Activated T-cell treated with anti-CD3 and anti-CD28 coated beads, Interleukin-2, amount 50 U/mL, for 24 hours (primary cell): ENCODE measurements around the gene LHPP.
A peak's percentile ranks its signal among the peaks of the same experiment; 100 is the strongest.

Source experiments
- DNase-seq: peaks from one replicate; pipeline ENCODE4 v3.0.0-alpha.2; 2020
- H3K27ac Mint-ChIP-seq: 2 replicates; pipeline ENCODE4 v1.8.0; 2020; ENCODE audit warnings: mild to moderate bottlenecking, mixed read lengths
- H3K27me3 Mint-ChIP-seq: 2 replicates; pipeline ENCODE4 v1.8.0; 2020; ENCODE audit warnings: mixed read lengths
- H3K36me3 Mint-ChIP-seq: 2 replicates; pipeline ENCODE4 v1.8.0; 2020; ENCODE audit warnings: low read depth, mixed read lengths
- H3K4me1 Mint-ChIP-seq: 2 replicates; pipeline ENCODE4 v1.8.0; 2020; ENCODE audit warnings: low read depth, mixed read lengths
- H3K4me3 Mint-ChIP-seq: 2 replicates; pipeline ENCODE4 v1.8.0; 2020; ENCODE audit warnings: mild to moderate bottlenecking, moderate library complexity, mixed read lengths
- H3K9me3 Mint-ChIP-seq: 2 replicates; pipeline ENCODE4 v1.8.0; 2020; ENCODE audit warnings: mixed read lengths

The LHPP gene

DNA sequence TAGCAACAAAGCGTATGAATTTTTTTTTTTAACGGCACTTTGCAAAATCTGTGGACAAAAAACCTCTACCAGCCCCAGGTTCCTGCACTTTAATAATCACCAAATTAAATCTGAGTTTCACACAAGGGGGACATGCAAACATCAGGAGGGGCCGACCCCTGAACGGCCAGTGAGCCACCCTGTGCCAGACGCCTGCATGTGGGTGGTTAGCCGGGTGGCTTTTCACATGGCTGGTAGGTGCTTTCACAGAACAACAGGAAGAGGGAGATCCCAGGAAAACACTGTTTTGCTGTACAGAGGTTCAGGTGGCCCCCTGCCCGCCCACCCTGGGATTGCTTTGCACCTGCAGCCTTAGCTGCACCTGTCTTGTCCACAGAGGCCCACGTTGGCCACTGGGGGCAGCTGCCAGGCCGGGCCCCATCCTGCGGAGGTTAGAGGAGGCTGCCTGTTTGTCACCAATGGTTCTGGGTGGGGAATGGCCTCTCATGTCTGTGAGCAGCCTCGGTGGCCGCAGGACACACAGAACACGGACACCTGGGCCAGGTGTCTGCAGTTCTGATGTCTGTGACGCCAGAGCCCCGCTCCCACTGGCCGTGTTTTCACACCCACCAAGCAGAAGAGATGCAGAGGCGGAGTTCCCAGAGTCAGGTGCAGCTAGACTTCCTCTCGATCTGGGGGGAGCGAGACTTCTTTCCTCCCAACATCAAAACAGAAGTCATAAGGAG, 174.8 kb downstream of the LHPP start:
- H3K9me3 Mint-ChIP-seq = peaks cover 13% of the 10 kb centered on the region
- DNase-seq = no peak
- H3K27ac Mint-ChIP-seq = peak overlapping the region; percentile 67
- H3K27me3 Mint-ChIP-seq = no peaks in the 10 kb centered on the region
- H3K4me1 Mint-ChIP-seq = peaks cover 60% of the 10 kb centered on the region
- H3K36me3 Mint-ChIP-seq = peaks cover 16% of the 10 kb centered on the region
- H3K4me3 Mint-ChIP-seq = peak overlapping the region; percentile 36

DNA sequence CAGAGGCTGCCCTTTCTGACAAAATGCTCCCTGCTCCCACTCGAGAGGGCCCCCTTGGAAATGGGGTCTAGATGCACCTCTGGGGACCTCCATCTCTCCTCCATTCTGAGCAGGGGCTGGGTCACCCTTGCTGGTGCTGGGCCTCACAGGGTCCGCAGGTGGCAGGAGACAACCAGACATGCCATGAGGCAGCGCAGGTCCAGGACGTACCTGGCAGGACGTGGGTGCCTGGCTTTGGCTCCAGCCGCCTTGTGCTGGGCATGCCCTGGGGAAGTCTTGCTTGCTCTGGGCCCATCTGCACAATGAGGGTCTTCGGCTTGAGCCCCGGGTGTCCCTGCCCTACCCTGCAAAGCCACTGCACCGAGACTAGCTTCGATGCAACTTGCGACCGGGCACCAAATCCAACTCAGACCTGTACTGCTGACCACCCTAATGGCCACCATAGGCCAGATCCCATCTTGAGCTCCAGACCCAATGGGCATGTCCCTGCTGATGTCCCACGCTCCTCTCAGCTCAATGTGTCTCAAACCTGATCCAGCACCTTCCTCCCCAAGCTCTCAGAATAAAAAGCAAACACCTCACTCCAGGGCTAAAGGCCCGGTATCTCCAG, 175.6 kb downstream of the LHPP start:
- Mint-ChIP-seq H3K9me3 (peaks cover 13% of the 10 kb centered on the region), H3K4me3 (no peak overlapping the region)

DNA sequence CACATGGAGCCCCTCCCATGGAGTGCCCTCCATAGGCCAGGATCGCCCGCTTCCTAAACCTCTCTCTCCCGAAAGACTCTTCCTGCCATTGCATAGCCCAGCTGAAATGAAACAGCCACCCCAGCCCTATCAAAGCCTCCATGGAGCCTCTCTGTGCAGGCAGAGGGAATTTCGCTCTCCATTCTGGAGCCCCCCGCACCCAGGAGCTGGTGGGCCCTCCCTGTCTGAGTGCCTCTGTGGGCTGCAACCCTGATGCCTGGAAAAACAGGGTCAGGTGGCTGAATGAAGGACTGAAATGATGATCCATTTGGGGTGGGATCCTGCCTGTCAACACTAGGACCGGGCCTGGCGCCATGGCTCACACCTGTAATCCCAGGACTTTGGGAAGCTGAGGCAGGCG, 176.1 kb downstream of the LHPP start:
- Mint-ChIP-seq H3K4me3 (no peak overlapping the region), H3K36me3 (peaks cover 20% of the 10 kb centered on the region), H3K4me1 (peaks cover 63% of the 10 kb centered on the region), H3K9me3 (peaks cover 13% of the 10 kb centered on the region), H3K27ac (peak overlapping the region; percentile 23), H3K27me3 (no peaks in the 10 kb centered on the region)
- DNase-seq = no peak

More for the DNA sequence above, 175.6 kb downstream of the LHPP start:
- DNase-seq = no peak
- Mint-ChIP-seq H3K36me3 (peaks cover 16% of the 10 kb centered on the region), H3K4me1 (peaks cover 61% of the 10 kb centered on the region), H3K27ac (peak overlapping the region; percentile 23), H3K27me3 (no peaks in the 10 kb centered on the region)

GRCh38 chr10:124639206-124639605, 177.6 kb downstream of the LHPP start:
- no peaks in the 10 kb centered on the region for H3K27me3 Mint-ChIP-seq
- no peak overlapping the region for H3K4me3 Mint-ChIP-seq
- no peak for DNase-seq
- peaks cover 6% of the 10 kb centered on the region for H3K9me3 Mint-ChIP-seq
- peaks cover 13% of the 10 kb centered on the region for H3K36me3 Mint-ChIP-seq
- no peak overlapping the region for H3K27ac Mint-ChIP-seq
- H3K4me1 Mint-ChIP-seq = peaks cover 66% of the 10 kb centered on the region

GRCh38 chr10:124639646-124640045, 178.0 kb downstream of the LHPP start:
- Mint-ChIP-seq H3K4me1 (peaks cover 70% of the 10 kb centered on the region), H3K36me3 (peaks cover 9% of the 10 kb centered on the region), H3K27me3 (no peaks in the 10 kb centered on the region), H3K4me3 (no peak overlapping the region), H3K9me3 (peaks cover 1% of the 10 kb centered on the region), H3K27ac (no peak overlapping the region)
- DNase-seq = no peak

DNA sequence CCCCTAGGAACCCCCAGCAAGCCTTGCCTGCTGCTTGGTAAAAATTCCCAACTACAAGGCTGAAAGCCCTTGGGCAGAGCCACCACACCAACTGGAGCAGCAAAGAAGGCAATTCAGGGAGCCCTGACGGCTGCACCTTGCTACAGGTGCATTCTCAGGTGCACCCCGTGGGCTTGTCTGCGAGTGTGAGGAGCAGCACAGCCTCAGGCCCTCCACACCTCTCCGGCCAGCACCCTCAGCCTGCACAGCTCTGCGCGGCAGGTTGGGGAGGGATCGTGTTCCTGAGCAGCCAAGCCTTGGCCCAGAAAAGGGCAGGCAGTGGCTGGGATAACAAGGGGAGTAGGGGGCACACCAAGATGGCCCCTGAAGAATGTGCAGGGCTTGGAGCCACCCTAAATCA, 178.4 kb downstream of the LHPP start:
- Mint-ChIP-seq H3K4me3 (no peak overlapping the region), H3K4me1 (peaks cover 74% of the 10 kb centered on the region), H3K9me3 (no peaks in the 10 kb centered on the region), H3K36me3 (peaks cover 8% of the 10 kb centered on the region), H3K27ac (no peak overlapping the region), H3K27me3 (no peaks in the 10 kb centered on the region)
- no peak for DNase-seq

DNA sequence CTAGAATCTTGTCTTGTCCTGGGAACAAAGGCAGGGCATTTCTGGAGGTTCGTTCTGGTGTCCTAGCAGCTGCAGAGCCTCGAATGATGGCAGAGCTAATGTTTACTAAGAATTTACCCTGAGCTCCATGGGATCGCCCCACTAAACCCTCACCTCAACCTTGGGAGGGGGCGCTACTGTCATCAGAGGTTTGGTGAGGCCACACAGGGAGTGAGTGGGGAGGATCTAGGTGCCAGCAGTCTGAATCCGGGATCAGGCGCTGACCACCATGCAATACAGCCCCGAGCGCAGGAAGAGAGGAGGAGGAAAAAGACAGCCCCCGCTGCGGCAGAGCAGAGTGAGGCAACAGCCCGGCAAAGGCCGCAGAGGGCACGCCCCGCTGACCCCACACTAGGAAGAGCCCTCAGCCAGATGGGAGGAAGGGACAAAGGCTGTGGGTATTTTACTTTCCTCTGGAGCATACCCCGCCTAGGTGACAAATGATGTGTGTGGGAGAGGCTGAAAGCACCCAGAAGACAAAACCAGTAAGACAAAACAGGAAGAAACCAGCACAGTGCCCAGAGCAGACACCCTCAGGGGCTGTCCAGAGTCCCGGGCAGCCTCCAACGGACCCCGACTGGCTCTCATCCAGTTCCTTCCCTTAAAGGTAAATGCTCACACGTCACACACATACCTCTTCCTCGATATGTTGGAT, 179.1 kb downstream of the LHPP start:
- no peaks in the 10 kb centered on the region for H3K27me3 Mint-ChIP-seq
- peaks cover 80% of the 10 kb centered on the region for H3K4me1 Mint-ChIP-seq
- H3K4me3 Mint-ChIP-seq = peak overlapping the region; percentile 15
- peak overlapping the region; percentile 89 for H3K27ac Mint-ChIP-seq
- no peaks in the 10 kb centered on the region for H3K9me3 Mint-ChIP-seq
- no peak for DNase-seq
- H3K36me3 Mint-ChIP-seq = peaks cover 5% of the 10 kb centered on the region

DNA sequence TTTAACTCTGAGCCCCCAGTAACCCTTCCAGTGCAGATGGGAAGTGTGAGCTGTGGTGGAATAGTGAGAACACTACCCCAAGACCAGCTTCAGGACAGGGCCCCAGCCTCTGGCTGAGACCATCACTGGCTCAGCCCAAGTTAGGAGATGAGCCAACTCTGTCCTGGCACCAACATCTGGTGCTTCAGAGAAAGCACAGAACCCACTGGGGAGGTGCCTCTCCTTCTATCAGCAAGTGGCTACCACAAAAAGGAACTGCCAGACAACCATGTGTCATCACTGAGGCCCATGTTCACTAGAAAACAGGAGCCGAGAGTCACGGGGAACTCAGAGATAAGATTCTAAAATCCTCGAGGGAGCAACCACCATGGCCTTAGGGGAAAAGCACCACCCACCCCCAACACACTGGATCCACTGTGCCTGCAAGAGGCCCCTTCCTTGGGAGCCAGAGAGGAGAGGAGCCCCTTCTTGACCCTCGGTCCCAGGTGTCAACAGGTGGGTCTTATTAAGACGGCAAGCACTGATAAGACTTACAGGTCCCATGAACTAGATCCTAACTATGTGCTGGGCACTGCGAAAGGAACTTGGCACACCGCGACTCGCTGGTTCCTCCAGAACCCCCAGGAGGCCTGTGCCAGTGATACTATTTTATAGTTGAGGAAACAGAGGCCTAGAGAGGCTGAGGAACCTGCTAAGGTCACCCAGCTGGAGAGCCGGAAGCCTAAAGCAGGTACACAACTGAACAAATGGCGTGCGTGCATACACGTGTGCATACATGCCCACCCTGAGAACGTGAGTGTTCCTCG, 179.9 kb downstream of the LHPP start:
- Mint-ChIP-seq H3K9me3 (no peaks in the 10 kb centered on the region), H3K4me3 (peak overlapping the region; percentile 15), H3K27ac (peak overlapping the region; percentile 89), H3K27me3 (no peaks in the 10 kb centered on the region), H3K36me3 (peaks cover 5% of the 10 kb centered on the region), H3K4me1 (peaks cover 81% of the 10 kb centered on the region)
- DNase-seq = no peak

DNA sequence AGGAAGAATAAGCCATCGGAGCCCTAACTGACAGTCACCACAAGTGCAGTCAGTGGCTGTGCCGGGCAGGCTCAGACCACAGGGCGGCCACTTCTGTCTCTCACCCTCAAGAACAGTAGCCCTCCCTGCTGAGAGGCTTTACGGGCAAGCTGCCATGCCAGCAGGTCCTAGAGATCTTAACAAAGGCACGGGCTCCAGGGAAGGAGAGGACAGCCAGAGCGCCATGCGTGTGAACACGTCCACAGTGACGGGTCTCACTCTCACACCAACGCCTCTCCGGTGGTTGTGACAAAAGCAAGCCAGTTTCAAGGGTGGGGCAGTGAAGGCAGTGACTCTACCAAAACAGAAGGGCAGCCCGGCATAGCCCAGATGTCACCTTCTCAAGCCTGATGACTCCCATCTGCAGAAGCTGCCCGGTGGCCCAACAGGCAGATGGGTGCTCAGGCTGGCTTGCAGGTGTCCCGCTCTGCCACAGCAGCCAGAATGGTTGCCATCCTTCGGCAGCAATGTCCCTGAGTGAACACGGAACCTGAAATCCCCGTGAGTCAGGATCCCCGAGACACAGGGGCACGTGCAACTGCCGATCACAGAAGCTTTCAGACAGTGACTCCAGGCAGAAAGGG, 180.6 kb downstream of the LHPP start:
- Mint-ChIP-seq H3K4me3 (no peak overlapping the region), H3K27me3 (no peaks in the 10 kb centered on the region), H3K27ac (peak overlapping the region; percentile 89), H3K4me1 (peaks cover 81% of the 10 kb centered on the region), H3K9me3 (no peaks in the 10 kb centered on the region), H3K36me3 (peaks cover 5% of the 10 kb centered on the region)
- DNase-seq = no peak

GRCh38 chr10:124643330-124644009, 181.8 kb downstream of the LHPP start:
- no peak for DNase-seq
- H3K9me3 Mint-ChIP-seq = no peaks in the 10 kb centered on the region
- no peak overlapping the region for H3K4me3 Mint-ChIP-seq
- peaks cover 5% of the 10 kb centered on the region for H3K36me3 Mint-ChIP-seq
- peaks cover 83% of the 10 kb centered on the region for H3K4me1 Mint-ChIP-seq
- H3K27me3 Mint-ChIP-seq = no peaks in the 10 kb centered on the region
- no peak overlapping the region for H3K27ac Mint-ChIP-seq

DNA sequence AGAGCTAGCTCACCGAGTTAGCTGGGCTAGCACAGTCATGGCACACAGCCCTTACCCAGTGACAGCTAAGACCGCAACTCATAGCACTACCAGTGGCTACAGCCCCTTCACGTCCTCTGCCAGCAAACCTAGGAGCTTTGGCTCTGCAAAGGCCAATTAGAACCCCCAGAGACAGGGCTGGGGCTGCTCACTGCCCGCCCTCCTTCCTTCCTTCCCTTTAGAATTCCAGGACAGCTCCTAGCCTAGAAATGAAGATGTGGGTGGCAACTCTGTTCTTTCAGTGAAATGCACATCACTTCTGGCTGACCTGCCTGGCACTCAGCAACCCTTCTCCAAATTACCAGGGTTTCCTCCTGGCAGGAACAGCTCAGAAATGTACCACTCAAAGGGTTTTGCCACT, 182.6 kb downstream of the LHPP start:
- Mint-ChIP-seq H3K9me3 (no peaks in the 10 kb centered on the region), H3K4me1 (peaks cover 90% of the 10 kb centered on the region), H3K27me3 (no peaks in the 10 kb centered on the region), H3K36me3 (peaks cover 5% of the 10 kb centered on the region), H3K4me3 (no peak overlapping the region), H3K27ac (no peak overlapping the region)
- no peak for DNase-seq

DNA sequence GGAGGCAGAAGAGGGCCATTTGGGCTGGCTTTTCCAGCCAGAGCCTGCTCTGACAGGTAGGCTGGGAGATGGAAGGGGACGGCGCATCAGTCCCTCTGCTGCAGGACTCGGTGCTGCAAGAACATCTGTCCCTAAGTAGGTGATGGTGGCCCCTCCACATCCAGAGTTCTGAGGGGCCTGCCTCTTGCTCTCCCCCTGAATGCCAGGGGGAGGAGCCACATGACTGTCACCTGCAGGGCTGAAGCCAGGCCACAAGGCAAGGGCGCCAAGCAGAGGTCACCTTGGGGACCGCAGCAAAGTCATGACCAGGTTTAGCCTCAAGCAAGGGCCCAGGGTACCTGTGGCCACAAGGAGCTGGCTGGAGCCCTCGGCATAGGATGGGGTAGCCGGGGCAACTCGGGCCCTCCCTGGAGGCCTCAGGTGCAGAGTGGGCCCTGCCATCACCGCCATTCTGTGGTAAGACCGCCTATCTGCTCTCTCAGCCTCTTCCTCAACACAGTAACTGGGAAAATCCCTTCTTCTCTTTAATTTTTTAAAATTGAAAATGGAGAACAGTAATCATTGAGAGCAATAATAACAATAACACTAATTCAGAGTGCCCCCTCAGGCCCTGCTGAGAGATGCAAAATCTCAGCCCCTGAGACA, 183.3 kb downstream of the LHPP start:
- Mint-ChIP-seq H3K36me3 (peaks cover 5% of the 10 kb centered on the region), H3K9me3 (no peaks in the 10 kb centered on the region), H3K27ac (peak overlapping the region; percentile 69), H3K4me1 (peaks cover 92% of the 10 kb centered on the region), H3K4me3 (no peak overlapping the region), H3K27me3 (no peaks in the 10 kb centered on the region)
- no peak for DNase-seq

- Mint-ChIP-seq H3K27ac (no peak overlapping the region), H3K4me1 (peaks cover 92% of the 10 kb centered on the region)
Observed at GRCh38 chr10:124645467-124646095, 184.0 kb downstream of the LHPP start.

More at GRCh38 chr10:124645467-124646095, 184.0 kb downstream of the LHPP start:
- DNase-seq = no peak
- H3K36me3 Mint-ChIP-seq = peaks cover 5% of the 10 kb centered on the region
- H3K9me3 Mint-ChIP-seq = no peaks in the 10 kb centered on the region
- H3K4me3 Mint-ChIP-seq = no peak overlapping the region
- no peaks in the 10 kb centered on the region for H3K27me3 Mint-ChIP-seq
